K562 (cell line): ENCODE results near the gene ZDHHC8. TPM values are rescaled to one million over a fixed set of nuclear protein-coding genes. Genes with fewer than 3 reads are reported as not detected.

Source experiments
- ARNT ChIP-seq, 2 experiments: fragments of 450-650 bp; IDR thresholded peaks; 2 replicates each; pipeline ENCODE4 v1.6.1; 2016; ENCODE audit warnings: mild to moderate bottlenecking in 1 of 2
- BDP1 ChIP-seq: IDR thresholded peaks from 3 replicates; pipeline ENCODE4 v1.6.1; 2011; ENCODE audit not compliant: insufficient read length, insufficient read depth
- CHD2 ChIP-seq: IDR thresholded peaks from 2 replicates; pipeline ENCODE4 v1.6.1; 2011; ENCODE audit warnings: low read depth, low read length
- ELF4 ChIP-seq: fragments of 450-650 bp; formaldehyde crosslinking; IDR thresholded peaks from 2 replicates; pipeline ENCODE4 v1.4.0; 2022; ENCODE audit warnings: missing genetic modification characterization
- HDAC6 ChIP-seq: IDR thresholded peaks from 2 replicates; pipeline ENCODE4 v1.6.1; 2012; ENCODE audit warnings: low read depth, mild to moderate bottlenecking, control low read depth, inconsistent platforms, low read length, moderate library complexity
- HOXB6 ChIP-seq: fragments of 250-450 bp; sonication (Bioruptor Pico); IDR thresholded peaks from 2 replicates; pipeline ENCODE4 v1.5.1; 2022; ENCODE audit warnings: mild to moderate bottlenecking, borderline replicate concordance
- KLF1 ChIP-seq: fragments of 450-650 bp; IDR thresholded peaks from 2 replicates; pipeline ENCODE4 v1.6.1; 2016; ENCODE audit warnings: missing genetic modification characterization, missing compliant biosample characterization
- LARP7 ChIP-seq: fragments of 450-650 bp; IDR thresholded peaks from 2 replicates; pipeline ENCODE4 v1.6.1; 2016
- MAFF ChIP-seq: IDR thresholded peaks from 2 replicates; pipeline ENCODE4 v1.6.1; 2012; ENCODE audit warnings: low read length, improper control_type of control experiment
- MITF ChIP-seq: IDR thresholded peaks from 2 replicates; pipeline ENCODE4 v1.6.1; 2014; ENCODE audit warnings: antibody characterized with exemption
- MTF1 ChIP-seq: fragments of 250-450 bp; sonication (Bioruptor Pico); IDR thresholded peaks from 2 replicates; pipeline ENCODE4 v1.9.0; 2021; ENCODE audit warnings: moderate library complexity, mild to moderate bottlenecking, inconsistent platforms, borderline replicate concordance
- MYC ChIP-seq, 2 experiments: fragments of 250-450 bp in 1 of 2; sonication (Bioruptor Pico) in 1 of 2; IDR thresholded peaks; 2 replicates each; pipeline versions ENCODE4 v1.5.1 to v1.6.1; 2012 to 2021; ENCODE audit warnings: low read depth in 2 of 2, borderline replicate concordance in 1 of 2, improper control_type of control experiment in 1 of 2, low read length in 1 of 2, mild to moderate bottlenecking in 1 of 2, moderate library complexity in 1 of 2
- PHB ChIP-seq: fragments of 250-450 bp; sonication (Bioruptor Pico); IDR thresholded peaks from 2 replicates; pipeline ENCODE4 v1.5.0; 2021
- POLR2G ChIP-seq: fragments of 200-400 bp; formaldehyde crosslinking; IDR thresholded peaks from 2 replicates; pipeline ENCODE4 v1.6.1; 2017; ENCODE audit warnings: low read depth, mild to moderate bottlenecking, antibody characterized with exemption, low read length, moderate library complexity
- SIRT6 ChIP-seq: IDR thresholded peaks from one replicate; pipeline ENCODE4 v1.6.1; 2012; ENCODE audit warnings: low read depth, mild to moderate bottlenecking, control low read depth, inconsistent platforms, low read length, moderate library complexity
- SMC3 ChIP-seq: conservative IDR thresholded peaks from 2 replicates; pipeline ENCODE4 v1.6.1; 2011; ENCODE audit warnings: low read depth, low read length, improper control_type of control experiment; ENCODE audit not compliant: insufficient read depth
- STAT5A ChIP-seq: IDR thresholded peaks from 2 replicates; pipeline ENCODE4 v1.6.1; 2012; ENCODE audit warnings: low read length, inconsistent platforms, borderline replicate concordance
- SUPT5H ChIP-seq: fragments of 450-650 bp; IDR thresholded peaks from 2 replicates; pipeline ENCODE4 v1.6.1; 2016
- TRIM28 ChIP-seq: fragments of 450-650 bp; IDR thresholded peaks from 2 replicates; pipeline ENCODE4 v1.6.1; 2017
- ZBTB26 ChIP-seq: fragments of 450-650 bp; formaldehyde crosslinking; IDR thresholded peaks from 2 replicates; pipeline ENCODE4 v1.4.0; 2022; ENCODE audit warnings: missing genetic modification characterization
- ZBTB9 ChIP-seq: fragments of 450-650 bp; formaldehyde crosslinking; IDR thresholded peaks from 2 replicates; pipeline ENCODE4 v1.4.0; 2020; ENCODE audit warnings: mild to moderate bottlenecking, moderate library complexity
- ZKSCAN8 ChIP-seq: fragments of 200-800 bp; sonication (Bioruptor generic); IDR thresholded peaks from 2 replicates; pipeline ENCODE4 v1.6.1; 2016; ENCODE audit warnings: missing genetic modification characterization, missing compliant biosample characterization
- ZNF274 ChIP-seq: IDR thresholded peaks from 2 replicates; pipeline ENCODE4 v1.6.1; 2011; ENCODE audit warnings: low read depth, mild to moderate bottlenecking, low read length, moderate library complexity, borderline replicate concordance
- ZNF695 ChIP-seq: fragments of 450-650 bp; formaldehyde crosslinking; IDR thresholded peaks from 2 replicates; pipeline ENCODE4 v1.4.0; 2020; ENCODE audit warnings: mild to moderate bottlenecking, moderate library complexity
- ZNF79 ChIP-seq: fragments of 250-450 bp; sonication (Bioruptor Pico); IDR thresholded peaks from 2 replicates; pipeline ENCODE4 v1.4.0; 2020; ENCODE audit warnings: low read depth, mild to moderate bottlenecking, moderate library complexity
- polyA plus RNA-seq, 8 experiments: library from polyadenylated mRNA; depleted of rRNA in 4 of 8; stranded (reverse) in 5 of 8; unstranded in 3 of 8; fragments of >200 nt; fragmentation: Nextera tagmentation in 2 of 8; fragmentation: Illumina TruSeq in 1 of 8; extraction: Ambion mirVana in 2 of 8; extraction: Trizol in 1 of 8; gene quantifications; 2 replicates each; pipeline versions ENCODE4 v1.2.1 to v1.2.3, GENCODE V29; 2011 to 2014; ENCODE audit warnings: inconsistent platforms in 1 of 8, missing spikeins in 1 of 8
- total RNA-seq, 7 experiments: library from RNA; depleted of rRNA in 6 of 7; stranded (reverse); fragments of >200 nt in 6 of 7; fragmentation: Illumina TruSeq in 2 of 7; extraction: Trizol in 2 of 7; gene quantifications; 2 replicates each; pipeline versions ENCODE4 v1.2.1 to v1.2.3, GENCODE V29; 2011 to 2021; ENCODE audit warnings: low replicate concordance in 1 of 7

The ZDHHC8 gene
- total and polyA plus RNA-seq, 9 of the 15 experiments (the other 6 are each of a cell fraction or from before 2014, with no cell fraction given): 0.04 to 109 (median 16.4) TPM

GRCh38 chr22:20107951-20108756 is 23.4 kb upstream of the ZDHHC8 start (continued):
- TF ChIP-seq TRIM28 (no peak), SUPT5H (peak; percentile 21; the same call in 1 of the 2 replicates), ARNT (IDR thresholded peaks at IDR 0.05) (no peak), BDP1 (no peak), POLR2G (peak; percentile 79), MITF (no peak), ZNF695 (0 out of 2 replicates have a peak, but pooled peaks have one; percentile 27), MTF1 (no peak), ZBTB9 (CRISPR knock-in tag) (peak; percentile 66; the same call in 1 of the 2 replicates), ZNF79 (CRISPR knock-in tag) (no peak), LARP7 (no peak), STAT5A (no peak), SIRT6 (peak; percentile 61), MYC (IDR thresholded peaks at IDR 0.05; ENCODE audit: low read depth, low read length) (no peak), MYC (CRISPR knock-in tag; IDR thresholded peaks at IDR 0.05; ENCODE audit: borderline replicate concordance, low read depth) (0 out of 2 replicates have a peak, but pooled peaks have one; percentile 17), PHB (0 out of 2 replicates have a peak, but pooled peaks have one; percentile 16), CHD2 (peak; percentile 11; the same call in 1 of the 2 replicates), KLF1 (tag) (peak; percentile 39; the same call in 1 of the 2 replicates), ZBTB26 (CRISPR knock-in tag) (0 out of 2 replicates have a peak, but pooled peaks have one; percentile 26), ZNF274 (no peak), HOXB6 (CRISPR knock-in tag) (no peak), ZKSCAN8 (CRISPR knock-in tag) (no peak), MAFF (no peak), HDAC6 (0 out of 2 replicates have a peak, but pooled peaks have one; percentile 52), ELF4 (CRISPR knock-in tag) (0 out of 2 replicates have a peak, but pooled peaks have one; percentile 17), SMC3 (0 out of 2 replicates have a peak, but pooled peaks have one; percentile 7)
